Keratinocyte (primary cell): Measurements from ENCODE around the gene DPYD. TPM values are rescaled to one million over a fixed set of nuclear protein-coding genes. Genes with fewer than 3 reads are reported as not detected.

Experiments used
- DNase-seq: peaks from one replicate; pipeline ENCODE4 v3.0.0-alpha.2; 2011; ENCODE audit warnings: low read depth, missing footprints, low spot score
- FAIRE-seq: peaks from 2 replicates; lab custom pipeline; 2011; peaks lifted over from hg19 to GRCh38; lab: Jason Lieb, UNC
- H2AFZ ChIP-seq: 2 replicates; pipeline ENCODE4 v1.6.0; 2012; ENCODE audit warnings: low read length, control low read depth, inconsistent platforms; ENCODE audit not compliant: control insufficient read depth
- H3K27ac ChIP-seq: 2 replicates; pipeline ENCODE4 v1.5.1; 2011; ENCODE audit warnings: low read length; ENCODE audit not compliant: control insufficient read depth, insufficient read depth
- H3K27me3 ChIP-seq: 3 replicates; pipeline ENCODE4 v1.6.0; 2011; ENCODE audit warnings: low read length; ENCODE audit not compliant: control insufficient read depth, insufficient read depth; ENCODE audit errors: extremely low read depth
- H3K36me3 ChIP-seq, 2 experiments: 2 replicates in 1 of 2; 3 replicates in 1 of 2; pipeline ENCODE4 v1.5.1; 2011; ENCODE audit warnings: low read length in 2 of 2, mild to moderate bottlenecking in 1 of 2; ENCODE audit not compliant: control insufficient read depth in 2 of 2, insufficient read depth in 2 of 2; ENCODE audit errors: extremely low read depth in 1 of 2
- H3K4me1 ChIP-seq: 3 replicates; pipeline ENCODE4 v1.5.1; 2011; ENCODE audit warnings: low read length; ENCODE audit not compliant: control insufficient read depth, insufficient read depth; ENCODE audit errors: extremely low read depth
- H3K4me2 ChIP-seq: 3 replicates; pipeline ENCODE4 v1.6.0; 2011; ENCODE audit warnings: low read depth, low read length; ENCODE audit not compliant: control insufficient read depth, insufficient read depth; ENCODE audit errors: extremely low read depth
- H3K4me3 ChIP-seq, 3 experiments: fragments of 200-600 bp in 1 of 3; sonication (generic) in 1 of 3; 2 replicates in 2 of 3; 3 replicates in 1 of 3; pipeline ENCODE4 v1.5.1; 2011 to 2016; ENCODE audit warnings: low read length in 3 of 3, mild to moderate bottlenecking in 3 of 3, control low read depth in 2 of 3, inconsistent platforms in 1 of 3, low read depth in 1 of 3, mixed read lengths in 1 of 3, mixed run types in 1 of 3, moderate library complexity in 1 of 3; ENCODE audit not compliant: control insufficient read depth in 2 of 3, insufficient read depth in 2 of 3; ENCODE audit errors: extremely low read depth in 1 of 3
- H3K79me2 ChIP-seq: 2 replicates; pipeline ENCODE4 v1.6.0; 2012; ENCODE audit warnings: low read length; ENCODE audit not compliant: control insufficient read depth, insufficient read depth
- H3K9ac ChIP-seq: 3 replicates; pipeline ENCODE4 v1.6.0; 2011; ENCODE audit warnings: low read length; ENCODE audit not compliant: control insufficient read depth, insufficient read depth; ENCODE audit errors: extremely low read depth
- H3K9me1 ChIP-seq: 3 replicates; pipeline ENCODE4 v1.6.0; 2011; ENCODE audit warnings: low read length; ENCODE audit not compliant: control insufficient read depth, insufficient read depth; ENCODE audit errors: extremely low read depth
- H3K9me3 ChIP-seq: 2 replicates; pipeline ENCODE4 v1.5.1; 2012; ENCODE audit warnings: low read depth, low read length; ENCODE audit not compliant: control insufficient read depth
- H4K20me1 ChIP-seq: 3 replicates; pipeline ENCODE4 v1.6.0; 2011; ENCODE audit warnings: low read length; ENCODE audit not compliant: control insufficient read depth, insufficient read depth; ENCODE audit errors: extremely low read depth
- EZH2 ChIP-seq: IDR thresholded peaks from one replicate; pipeline ENCODE4 v1.6.1; 2012; ENCODE audit warnings: inconsistent platforms, mild to moderate bottlenecking, low read length, moderate library complexity
- dilution Hi-C: fragments of 300-500 bp; cut with MboI; formaldehyde crosslinking; loops from one replicate; pipeline ENCODE4 v1.7.0; 2020; ENCODE audit warnings: low sequenced_read_pairs; ENCODE audit not compliant: extremely low pct_ligation_motif_present
- polyA plus RNA-seq, 5 experiments: library from polyadenylated mRNA; depleted of rRNA in 3 of 5; stranded (reverse) in 3 of 5; stranded (forward) in 1 of 5; unstranded in 1 of 5; fragments of >200 nt; gene quantifications; 1 replicate in 1 of 5; 2 replicates in 3 of 5; 3 replicates in 1 of 5; pipeline versions ENCODE4 v1.2.1 to v1.2.3, GENCODE V29; 2011 to 2012; ENCODE audit warnings: missing spikeins in 2 of 5, low read depth in 1 of 5, low replicate concordance in 1 of 5
- TF ChIP-seq, protein P1 (sequence below), 3 experiments: IDR thresholded peaks in 1 of 3; conservative IDR thresholded peaks in 1 of 3; optimal IDR thresholded peaks in 1 of 3; 2 replicates in 2 of 3; 3 replicates in 1 of 3; pipeline versions ENCODE3 to v1.5.1; 2011; ENCODE audit warnings: low read length in 3 of 3, mild to moderate bottlenecking in 3 of 3, moderate library complexity in 2 of 3, control low read depth in 1 of 3, inconsistent platforms in 1 of 3; ENCODE audit not compliant: insufficient read depth in 2 of 3; ENCODE audit errors: extremely low read depth in 1 of 3

DPYD gene
- polyA plus RNA-seq, 1 donor (not counting 4 experiments of a cell fraction or from before 2014, with no cell fraction given): 1.9 TPM

DNA sequence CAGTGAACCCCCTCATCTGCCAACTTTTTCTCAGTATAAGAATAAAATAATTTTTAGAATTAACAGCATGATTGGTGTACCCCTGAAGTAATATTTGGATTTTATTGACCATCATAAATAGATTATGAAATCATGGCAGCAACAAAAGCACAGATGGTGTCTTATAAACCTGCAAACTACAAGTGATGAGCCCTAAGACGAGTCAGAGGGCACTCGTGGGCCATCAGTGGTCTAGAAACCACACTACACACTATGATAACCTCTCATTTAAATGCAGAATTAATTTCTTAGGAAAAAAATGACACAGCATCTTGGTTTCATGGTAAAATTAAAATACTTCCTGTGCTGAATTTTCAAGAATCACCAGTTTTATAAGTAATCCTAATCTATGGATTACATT lies 886.9 kb downstream of the DPYD start:
- Histone ChIP-seq H3K27ac (no peak overlapping the region), H4K20me1 (no peaks in the 10 kb centered on the region), H3K9ac (no peak overlapping the region), H3K36me3 (no peaks in the 10 kb centered on the region), H3K4me1 (no peaks in the 10 kb centered on the region), H3K79me2 (no peaks in the 10 kb centered on the region), H3K4me3 (no peak overlapping the region), H3K4me2 (no peak overlapping the region), H3K9me1 (no peaks in the 10 kb centered on the region), H3K27me3 (no peaks in the 10 kb centered on the region), H3K9me3 (no peaks in the 10 kb centered on the region), H2AFZ (no peak overlapping the region)
- no peak for DNase-seq
- no peak for FAIRE-seq
- TF ChIP-seq, protein P1, sequence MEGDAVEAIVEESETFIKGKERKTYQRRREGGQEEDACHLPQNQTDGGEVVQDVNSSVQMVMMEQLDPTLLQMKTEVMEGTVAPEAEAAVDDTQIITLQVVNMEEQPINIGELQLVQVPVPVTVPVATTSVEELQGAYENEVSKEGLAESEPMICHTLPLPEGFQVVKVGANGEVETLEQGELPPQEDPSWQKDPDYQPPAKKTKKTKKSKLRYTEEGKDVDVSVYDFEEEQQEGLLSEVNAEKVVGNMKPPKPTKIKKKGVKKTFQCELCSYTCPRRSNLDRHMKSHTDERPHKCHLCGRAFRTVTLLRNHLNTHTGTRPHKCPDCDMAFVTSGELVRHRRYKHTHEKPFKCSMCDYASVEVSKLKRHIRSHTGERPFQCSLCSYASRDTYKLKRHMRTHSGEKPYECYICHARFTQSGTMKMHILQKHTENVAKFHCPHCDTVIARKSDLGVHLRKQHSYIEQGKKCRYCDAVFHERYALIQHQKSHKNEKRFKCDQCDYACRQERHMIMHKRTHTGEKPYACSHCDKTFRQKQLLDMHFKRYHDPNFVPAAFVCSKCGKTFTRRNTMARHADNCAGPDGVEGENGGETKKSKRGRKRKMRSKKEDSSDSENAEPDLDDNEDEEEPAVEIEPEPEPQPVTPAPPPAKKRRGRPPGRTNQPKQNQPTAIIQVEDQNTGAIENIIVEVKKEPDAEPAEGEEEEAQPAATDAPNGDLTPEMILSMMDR (optimal IDR thresholded peaks at IDR 0.05 in 1 of 3, IDR thresholded peaks at IDR 0.05 in 1 of 3, conservative IDR thresholded peaks at IDR 0.05 in 1 of 3; ENCODE audit: extremely low read depth in 1 of 3, insufficient read depth in 2 of 3, low read length in 3 of 3): no peak
- no peak for TF ChIP-seq EZH2
- dilution Hi-C loops: no loop called here
